Breast epithelium (tissue), 4 donors: ENCODE results near the gene OTOA. TPM values are rescaled to one million over a fixed set of nuclear protein-coding genes. Genes with fewer than 3 reads are reported as not detected.
"Not testable (repeated sequence)": the region's sequence is repeated elsewhere in the genome, so short reads cannot be mapped to it uniquely, and the experiment has no call there.

Source experiments
- DNase-seq, 2 donors: peaks; one replicate each; pipeline ENCODE4 v3.0.0-alpha.2; 2019; ENCODE audit warnings: low spot score in 2 of 2
- H3K27ac ChIP-seq, 2 donors: fragments of 200-600 bp; sonication (generic) in 1 of 2; one replicate each; pipeline ENCODE4 v1.5.1; 2016 to 2019; ENCODE audit warnings: mild to moderate bottlenecking in 1 of 2
- H3K27me3 ChIP-seq, 2 donors: fragments of 200-600 bp; sonication (generic) in 1 of 2; one replicate each; pipeline versions ENCODE4 v1.5.1 to v1.6.0; 2017 to 2019; ENCODE audit warnings: control low read depth in 1 of 2, mild to moderate bottlenecking in 1 of 2
- H3K36me3 ChIP-seq: fragments of 200-600 bp; one replicate; pipeline ENCODE4 v1.5.1; 2019
- H3K4me1 ChIP-seq, 2 donors: fragments of 200-600 bp; sonication (generic); one replicate each; pipeline ENCODE4 v1.5.1; 2016 to 2019; ENCODE audit warnings: control low read depth in 1 of 2
- H3K4me3 ChIP-seq, 3 donors: fragments of 200-600 bp; sonication (generic); 1 replicate in 2 of 3; 2 replicates in 1 of 3; pipeline ENCODE4 v1.5.1; 2016 to 2019; ENCODE audit warnings: mild to moderate bottlenecking in 3 of 3, moderate library complexity in 2 of 3
- H3K9me3 ChIP-seq, 2 donors: fragments of 200-600 bp; sonication (generic) in 1 of 2; one replicate each; pipeline ENCODE4 v1.5.1; 2016 to 2019; ENCODE audit warnings: control low read depth in 1 of 2
- POLR2A ChIP-seq: fragments of 450-650 bp; IDR thresholded peaks from one replicate; pipeline ENCODE4 v1.6.1; 2016; ENCODE audit warnings: antibody characterized with exemption, mild to moderate bottlenecking, moderate library complexity
- POLR2AphosphoS5 ChIP-seq, 3 donors: sonication (generic); formaldehyde crosslinking; IDR thresholded peaks; one replicate each; pipeline ENCODE4 v1.6.1; 2017; ENCODE audit warnings: antibody characterized with exemption in 3 of 3
- intact Hi-C: fragments of 100-400 bp; cut with DNase I; formaldehyde crosslinking; loops from one replicate; pipeline ENCODE4 v1.15.1; 2023; ENCODE audit warnings: low total_unique reads
- total RNA-seq, 3 donors: library from RNA; depleted of rRNA; stranded (reverse); fragments of >200 nt; gene quantifications; one replicate each; pipeline ENCODE4 v1.1.0, GENCODE V29; 2016
- TF ChIP-seq, protein P1 (sequence below), 3 donors: fragments of 450-650 bp; IDR thresholded peaks; one replicate each; pipeline ENCODE4 v1.5.1; 2016 to 2017; ENCODE audit warnings: antibody characterized with exemption in 3 of 3, mild to moderate bottlenecking in 3 of 3, moderate library complexity in 3 of 3

The OTOA gene
- total RNA-seq, 3 donors from 2014 or later: 0.96 to 1.5 TPM; not detected in 1

DNA sequence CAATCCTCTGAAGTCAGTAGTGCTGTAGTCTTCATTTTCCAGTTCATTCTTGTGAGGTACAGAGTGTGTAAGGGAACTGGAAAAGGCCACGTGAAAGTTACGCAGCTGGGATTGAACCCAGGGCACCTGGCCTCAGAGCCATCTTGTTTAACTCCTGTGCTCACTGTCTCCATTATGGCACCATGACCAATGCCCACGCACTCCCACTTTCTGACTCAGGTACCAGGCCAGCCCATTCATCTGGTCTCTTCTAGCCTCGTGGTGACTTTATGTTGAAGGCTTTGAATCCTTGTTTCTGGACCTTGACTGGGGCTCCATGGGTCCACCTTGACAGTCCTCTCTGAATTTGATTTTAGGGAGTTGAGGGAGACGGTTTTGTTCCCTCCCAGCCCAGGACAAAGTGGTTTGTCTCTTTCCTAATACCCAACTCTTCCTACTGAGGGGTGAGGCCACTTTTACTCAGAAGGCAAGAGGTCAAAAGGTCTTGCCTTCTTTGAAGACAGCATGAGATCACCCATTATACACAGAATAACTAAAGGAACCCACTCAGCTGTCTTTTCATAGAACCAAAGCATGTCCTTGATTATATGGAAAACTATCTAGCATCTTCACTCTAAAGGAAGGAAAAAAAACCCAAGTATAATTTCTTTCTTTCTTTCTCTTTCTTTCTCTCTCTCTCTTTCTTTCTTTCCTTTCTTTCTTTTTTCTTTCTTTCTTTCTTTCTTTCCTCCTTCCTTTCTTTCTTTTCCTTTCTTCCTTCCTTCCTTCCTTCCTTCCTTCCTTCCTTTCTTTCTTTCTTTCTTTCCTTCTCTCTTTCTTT lies 50.0 kb downstream of the OTOA start:
- intact Hi-C loops: no loop called here
- Histone ChIP-seq H3K4me1 (no peaks in the 10 kb centered on the region), H3K9me3 (no peaks in the 10 kb centered on the region), H3K4me3 (no peak overlapping the region), H3K27me3 (no peaks in the 10 kb centered on the region), H3K27ac (no peak overlapping the region), H3K36me3 (no peaks in the 10 kb centered on the region)
- TF ChIP-seq POLR2AphosphoS5 (IDR thresholded peaks at IDR 0.05) (no peak), POLR2A (no peak)
- TF ChIP-seq, protein P1, sequence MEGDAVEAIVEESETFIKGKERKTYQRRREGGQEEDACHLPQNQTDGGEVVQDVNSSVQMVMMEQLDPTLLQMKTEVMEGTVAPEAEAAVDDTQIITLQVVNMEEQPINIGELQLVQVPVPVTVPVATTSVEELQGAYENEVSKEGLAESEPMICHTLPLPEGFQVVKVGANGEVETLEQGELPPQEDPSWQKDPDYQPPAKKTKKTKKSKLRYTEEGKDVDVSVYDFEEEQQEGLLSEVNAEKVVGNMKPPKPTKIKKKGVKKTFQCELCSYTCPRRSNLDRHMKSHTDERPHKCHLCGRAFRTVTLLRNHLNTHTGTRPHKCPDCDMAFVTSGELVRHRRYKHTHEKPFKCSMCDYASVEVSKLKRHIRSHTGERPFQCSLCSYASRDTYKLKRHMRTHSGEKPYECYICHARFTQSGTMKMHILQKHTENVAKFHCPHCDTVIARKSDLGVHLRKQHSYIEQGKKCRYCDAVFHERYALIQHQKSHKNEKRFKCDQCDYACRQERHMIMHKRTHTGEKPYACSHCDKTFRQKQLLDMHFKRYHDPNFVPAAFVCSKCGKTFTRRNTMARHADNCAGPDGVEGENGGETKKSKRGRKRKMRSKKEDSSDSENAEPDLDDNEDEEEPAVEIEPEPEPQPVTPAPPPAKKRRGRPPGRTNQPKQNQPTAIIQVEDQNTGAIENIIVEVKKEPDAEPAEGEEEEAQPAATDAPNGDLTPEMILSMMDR (IDR thresholded peaks at IDR 0.05): no peak
- no peak for DNase-seq

DNA sequence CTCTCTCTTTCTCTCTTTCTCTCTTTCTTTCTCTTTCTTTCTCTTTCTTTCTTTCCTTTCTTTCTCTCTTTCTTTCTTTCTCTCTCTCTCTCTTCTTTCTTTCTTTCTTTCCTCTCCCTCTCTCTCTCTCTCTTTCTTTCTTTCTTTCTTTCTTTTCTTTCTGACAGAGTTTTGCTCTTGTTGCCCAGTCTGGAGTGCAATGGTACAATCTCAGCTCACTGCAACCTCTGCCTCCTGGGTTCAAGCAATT lies 50.5 kb downstream of the OTOA start:
- intact Hi-C loops: not testable (repeated sequence)

DNA sequence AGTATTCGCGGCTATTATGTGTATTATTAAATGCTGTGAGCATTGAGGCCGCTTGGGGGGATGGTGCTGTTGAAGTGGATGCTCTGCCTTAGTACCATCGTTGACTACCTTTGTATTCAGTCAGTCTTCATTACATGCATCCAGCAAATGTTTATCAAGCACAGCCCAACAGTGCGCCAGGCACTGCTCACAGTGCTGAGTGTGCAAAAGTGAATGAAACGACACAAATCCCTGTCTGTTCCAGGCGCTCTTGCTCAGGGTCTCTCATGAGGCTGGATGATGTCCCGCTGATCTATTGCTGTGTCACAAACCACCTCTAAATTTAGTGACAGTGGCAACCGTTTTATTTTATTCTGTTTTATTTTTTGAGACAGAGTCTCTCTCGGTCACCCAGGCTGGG lies 53.8 kb downstream of the OTOA start:
- H3K9me3 ChIP-seq: no peaks in the 10 kb centered on the region
- H3K36me3 ChIP-seq: no peaks in the 10 kb centered on the region
- no peaks in the 10 kb centered on the region for H3K27me3 ChIP-seq
- no peaks in the 10 kb centered on the region for H3K4me1 ChIP-seq
- DNase-seq: no peak
- intact Hi-C loops: no loop called here
- TF ChIP-seq, protein P1 (IDR thresholded peaks at IDR 0.05): no peak
- TF ChIP-seq POLR2AphosphoS5 (IDR thresholded peaks at IDR 0.05): no peak
- TF ChIP-seq POLR2A: no peak
- no peak overlapping the region for H3K4me3 ChIP-seq
- no peak overlapping the region for H3K27ac ChIP-seq

More for the DNA sequence above, 50.5 kb downstream of the OTOA start:
- H3K27ac ChIP-seq, H3K4me1 ChIP-seq, H3K27me3 ChIP-seq, H3K4me3 ChIP-seq, H3K36me3 ChIP-seq, H3K9me3 ChIP-seq, DNase-seq: not testable (repeated sequence)

DNA sequence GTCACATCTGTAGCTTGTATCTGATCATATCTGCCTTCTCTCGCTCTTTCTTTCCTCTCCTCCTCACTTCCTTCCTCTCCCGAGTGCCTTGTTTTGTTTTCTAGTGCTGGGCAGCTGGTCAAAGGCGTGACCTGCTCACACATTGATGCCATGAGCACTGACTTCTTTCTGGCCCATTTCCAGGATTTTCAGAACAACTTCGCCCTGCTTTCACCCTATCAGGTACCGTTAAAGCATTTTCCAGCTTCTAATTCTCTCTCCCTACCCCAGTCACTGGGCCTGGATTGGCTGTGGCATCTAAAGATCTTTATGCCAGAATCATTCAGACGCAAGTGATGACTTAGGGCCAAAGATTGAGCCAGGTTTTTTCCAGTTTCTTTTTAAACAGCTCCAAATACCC lies 55.5 kb downstream of the OTOA start:
- Histone ChIP-seq H3K36me3 (no peaks in the 10 kb centered on the region), H3K27me3 (no peaks in the 10 kb centered on the region), H3K27ac (no peak overlapping the region), H3K9me3 (no peaks in the 10 kb centered on the region), H3K4me1 (no peaks in the 10 kb centered on the region), H3K4me3 (no peak overlapping the region)
- DNase-seq: no peak
- TF ChIP-seq, protein P1 (IDR thresholded peaks at IDR 0.05): no peak
- no peak for TF ChIP-seq POLR2A
- TF ChIP-seq POLR2AphosphoS5 (IDR thresholded peaks at IDR 0.05): no peak
- intact Hi-C loops: no loop called here

DNA sequence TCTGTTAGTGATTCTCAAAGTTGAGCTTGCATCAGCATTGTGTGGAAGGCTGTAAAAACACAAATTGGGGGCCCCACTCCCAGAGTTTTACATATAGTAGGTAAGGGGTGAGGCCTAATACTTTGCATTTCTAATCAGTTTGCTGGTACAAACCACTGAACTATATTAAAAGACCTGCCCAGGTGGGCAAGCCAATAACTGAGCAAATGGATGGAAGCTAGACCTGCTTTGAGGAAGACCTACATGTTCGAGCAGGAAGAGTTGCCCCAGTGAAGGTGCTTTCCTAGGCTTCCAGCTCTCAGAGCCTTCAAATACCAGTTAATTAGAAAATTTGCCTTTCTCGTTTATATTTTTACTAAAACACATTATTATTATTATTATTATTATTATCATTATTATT lies 56.8 kb downstream of the OTOA start:
- H3K4me3 ChIP-seq: no peak overlapping the region
- no peaks in the 10 kb centered on the region for H3K4me1 ChIP-seq

More for the DNA sequence above, 56.8 kb downstream of the OTOA start:
- no peak for DNase-seq
- Histone ChIP-seq H3K9me3 (no peaks in the 10 kb centered on the region), H3K36me3 (no peaks in the 10 kb centered on the region), H3K27ac (no peak overlapping the region), H3K27me3 (no peaks in the 10 kb centered on the region)
- intact Hi-C loops: no loop called here
- no peak for TF ChIP-seq POLR2A
- TF ChIP-seq, protein P1 (IDR thresholded peaks at IDR 0.05): no peak
- TF ChIP-seq POLR2AphosphoS5 (IDR thresholded peaks at IDR 0.05): no peak
